Measurements from ENCODE around the gene ZBED5. TPM values are rescaled to one million over a fixed set of nuclear protein-coding genes. Genes with fewer than 3 reads are reported as not detected.

The ZBED5 gene
- total RNA-seq, 2 experiments from 2014 or later, result 35.7 to 36.7 TPM

DNA sequence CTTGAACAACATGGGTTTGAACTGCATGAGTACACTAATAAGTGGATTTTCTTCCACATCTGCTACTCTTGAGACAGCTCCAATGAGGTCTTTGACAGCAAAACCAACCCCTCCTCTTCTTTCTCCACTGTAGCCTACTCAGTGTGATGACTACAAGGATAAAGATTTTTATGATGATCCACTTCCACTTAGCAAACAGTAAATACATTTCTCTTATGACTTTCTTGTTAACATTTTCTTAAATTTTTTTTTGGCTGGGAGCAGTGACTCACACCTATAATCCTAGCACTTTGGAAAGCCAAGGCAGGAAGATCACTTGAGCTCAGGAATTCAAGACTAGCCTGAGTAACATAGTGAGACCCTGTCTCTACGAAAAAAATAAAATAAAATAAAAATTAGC lies 39.3 kb downstream of the ZBED5 start:
- peaks cover 6% of the 10 kb centered on the region for H3K4me1 Mint-ChIP-seq (ENCODE audit: low read depth)
- ATAC-seq, result no peak
- TF ChIP-seq, protein P1, sequence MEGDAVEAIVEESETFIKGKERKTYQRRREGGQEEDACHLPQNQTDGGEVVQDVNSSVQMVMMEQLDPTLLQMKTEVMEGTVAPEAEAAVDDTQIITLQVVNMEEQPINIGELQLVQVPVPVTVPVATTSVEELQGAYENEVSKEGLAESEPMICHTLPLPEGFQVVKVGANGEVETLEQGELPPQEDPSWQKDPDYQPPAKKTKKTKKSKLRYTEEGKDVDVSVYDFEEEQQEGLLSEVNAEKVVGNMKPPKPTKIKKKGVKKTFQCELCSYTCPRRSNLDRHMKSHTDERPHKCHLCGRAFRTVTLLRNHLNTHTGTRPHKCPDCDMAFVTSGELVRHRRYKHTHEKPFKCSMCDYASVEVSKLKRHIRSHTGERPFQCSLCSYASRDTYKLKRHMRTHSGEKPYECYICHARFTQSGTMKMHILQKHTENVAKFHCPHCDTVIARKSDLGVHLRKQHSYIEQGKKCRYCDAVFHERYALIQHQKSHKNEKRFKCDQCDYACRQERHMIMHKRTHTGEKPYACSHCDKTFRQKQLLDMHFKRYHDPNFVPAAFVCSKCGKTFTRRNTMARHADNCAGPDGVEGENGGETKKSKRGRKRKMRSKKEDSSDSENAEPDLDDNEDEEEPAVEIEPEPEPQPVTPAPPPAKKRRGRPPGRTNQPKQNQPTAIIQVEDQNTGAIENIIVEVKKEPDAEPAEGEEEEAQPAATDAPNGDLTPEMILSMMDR (IDR thresholded peaks at IDR 0.05), result no peak

GRCh38 chr11:10813945-10814344 lies 43.9 kb downstream of the ZBED5 start:
- Mint-ChIP-seq H3K36me3 (ENCODE audit: low read depth) (peaks cover 2% of the 10 kb centered on the region), H3K9me3 (no peaks in the 10 kb centered on the region), H3K27ac (no peak overlapping the region), H3K4me1 (ENCODE audit: low read depth) (peaks cover 12% of the 10 kb centered on the region), H3K27me3 (peaks cover 4% of the 10 kb centered on the region), H3K4me3 (no peak overlapping the region)
- DNase-seq (no peak), ATAC-seq (no peak)
- ChIA-PET CTCF (no interaction called here), POLR2A (no interaction called here)
- intact Hi-C loops (cut with micrococcal nuclease), result no loop called here
- TF ChIP-seq, protein P1 (IDR thresholded peaks at IDR 0.05), result no peak

More for the DNA sequence above, 39.3 kb downstream of the ZBED5 start:
- Mint-ChIP-seq H3K27ac (no peak overlapping the region), H3K4me3 (no peak overlapping the region), H3K9me3 (no peaks in the 10 kb centered on the region), H3K27me3 (peaks cover 4% of the 10 kb centered on the region), H3K36me3 (ENCODE audit: low read depth) (no peaks in the 10 kb centered on the region)
- intact Hi-C loops (cut with micrococcal nuclease), result no loop called here
- POLR2A ChIA-PET, result interaction anchor here (2.0 kb wide), 1 partner anchor 39 kb away, joined by 6 read pairs; the partner anchor contains the start of gene ZBED5
- DNase-seq, result no peak
- CTCF ChIA-PET, result interaction anchor here (1.4 kb wide), 1 partner anchor 14 kb away, joined by 3 read pairs; no protein-coding TSS in a partner anchor

GRCh38 chr11:10809373-10810160 lies 48.3 kb downstream of the ZBED5 start:
- ChIA-PET POLR2A (interaction anchor here (0.6 to 5.7 kb wide), 30 partner anchors 10 to 1209 kb away, joined by 3 to 134 read pairs (median 6); partner anchors contain the start of genes CTR9 and ZBED5), CTCF (interaction anchor here (0.8 to 3.3 kb wide), 13 partner anchors 13 to 122 kb away, joined by 3 to 25 read pairs (median 4); partner anchors contain the start of gene ZBED5)

GRCh38 chr11:10808553-10809372 lies 49.1 kb downstream of the ZBED5 start, which contains the start of gene EIF4G2:
Gene EIF4G2, minus strand, starts transcription at chr11:10808926.
- POLR2A ChIA-PET, result interaction anchor here (0.6 to 5.7 kb wide), 34 partner anchors 9 to 1208 kb away, joined by 3 to 134 read pairs (median 5); partner anchors contain the start of genes CTR9 and ZBED5
- CTCF ChIA-PET, result interaction anchor here (0.6 to 3.3 kb wide), 13 partner anchors 12 to 122 kb away, joined by 3 to 25 read pairs (median 4); partner anchors contain the start of gene ZBED5
- ATAC-seq (peak; percentile 95), DNase-seq (peak; percentile 97)
- intact Hi-C loops (cut with micrococcal nuclease), result loop anchor here (2.0 kb wide), 1 partner anchor 50 kb away; the partner anchor contains the start of gene ZBED5
- Mint-ChIP-seq H3K9me3 (no peaks in the 10 kb centered on the region), H3K27me3 (no peaks in the 10 kb centered on the region), H3K4me3 (peak within 1 kb of the TSS; percentile 94), H3K36me3 (ENCODE audit: low read depth) (peaks cover 48% of the 10 kb centered on the region), H3K4me1 (ENCODE audit: low read depth) (peaks cover 33% of the 10 kb centered on the region), H3K27ac (peak within 1 kb of the TSS; percentile 98)
- TF ChIP-seq, protein P1 (IDR thresholded peaks at IDR 0.05), result no peak

More at GRCh38 chr11:10809373-10810160, 48.3 kb downstream of the ZBED5 start:
- TF ChIP-seq, protein P1 (IDR thresholded peaks at IDR 0.05), result no peak
- Mint-ChIP-seq H3K4me3 (peak overlapping the region; percentile 94), H3K9me3 (no peaks in the 10 kb centered on the region), H3K27ac (peak overlapping the region; percentile 98), H3K36me3 (ENCODE audit: low read depth) (peaks cover 40% of the 10 kb centered on the region), H3K4me1 (ENCODE audit: low read depth) (peaks cover 33% of the 10 kb centered on the region), H3K27me3 (no peaks in the 10 kb centered on the region)
- ATAC-seq, result peak; percentile 6
- DNase-seq, result peak; percentile 58
- intact Hi-C loops (cut with micrococcal nuclease), result loop anchor here (2.0 kb wide), 1 partner anchor 49 kb away; the partner anchor contains the start of gene ZBED5
